ENCODE results near the gene CABP5. TPM values are rescaled to one million over a fixed set of nuclear protein-coding genes. Genes with fewer than 3 reads are reported as not detected.
A peak's percentile ranks its signal among the peaks of the same experiment; 100 is the strongest.
"Not testable (repeated sequence)": the region's sequence is repeated elsewhere in the genome, so short reads cannot be mapped to it uniquely, and the experiment has no call there.

CABP5 gene
- total RNA-seq, 1 experiment from 2014 or later = not detected

GRCh38 chr19:48081106-48081505 is 37.2 kb upstream of the CABP5 start:
- no peaks in the 10 kb centered on the region for H3K36me3 Mint-ChIP-seq
- H3K9me3 Mint-ChIP-seq = peaks cover 6% of the 10 kb centered on the region; the same call in 1 of the 2 replicates
- ATAC-seq (no peak), DNase-seq (ENCODE audit: low spot score) (no peak)
- H3K4me3 Mint-ChIP-seq = no peak overlapping the region
- TF ChIP-seq FOXP1 (CRISPR knock-in tag; IDR thresholded peaks at IDR 0.05; ENCODE audit: borderline replicate concordance) (no peak), PRRX2 (CRISPR knock-in tag; IDR thresholded peaks at IDR 0.05) (no peak), NFATC4 (CRISPR knock-in tag; IDR thresholded peaks at IDR 0.05) (no peak), STAT6 (CRISPR knock-in tag; conservative IDR thresholded peaks at IDR 0.05; ENCODE audit: low read depth) (no peak), PREB (CRISPR knock-in tag; IDR thresholded peaks at IDR 0.05; ENCODE audit: borderline replicate concordance) (no peak), ATF6 (CRISPR knock-in tag; IDR thresholded peaks at IDR 0.05) (no peak), TEAD1 (CRISPR knock-in tag; IDR thresholded peaks at IDR 0.05) (no peak), SOX15 (CRISPR knock-in tag; IDR thresholded peaks at IDR 0.05) (no peak), NR3C1 (CRISPR knock-in tag; conservative IDR thresholded peaks at IDR 0.05; ENCODE audit: low read depth) (no peak), E2F5 (CRISPR knock-in tag; IDR thresholded peaks at IDR 0.05) (no peak), E2F1 (CRISPR knock-in tag; IDR thresholded peaks at IDR 0.05) (no peak), KAT7 (CRISPR knock-in tag; IDR thresholded peaks at IDR 0.05; ENCODE audit: borderline replicate concordance) (no peak)
- CTCF ChIA-PET = no interaction called here
- H3K27me3 Mint-ChIP-seq (ENCODE audit: low read depth) = no peaks in the 10 kb centered on the region; the same call in 1 of the 2 replicates
- no peaks in the 10 kb centered on the region for H3K4me1 Mint-ChIP-seq
- POLR2A ChIA-PET = no interaction called here
- no peak overlapping the region for H3K27ac Mint-ChIP-seq

- ATAC-seq; H3K27ac Mint-ChIP-seq; H3K4me3 Mint-ChIP-seq; H3K36me3 Mint-ChIP-seq; DNase-seq (ENCODE audit: low spot score); POLR2A ChIA-PET; H3K27me3 Mint-ChIP-seq (ENCODE audit: low read depth); H3K4me1 Mint-ChIP-seq; H3K9me3 Mint-ChIP-seq: not testable (repeated sequence)
- CTCF ChIA-PET = interaction anchor here (0.6 to 1.4 kb wide), 12 partner anchors 9 to 294 kb away, joined by 3 to 16 read pairs (median 3); partner anchors contain the start of genes CABP5, PLA2G4C, SYNGR4 and TMEM143
These were observed 26.4 kb upstream of the CABP5 start for GRCh38 chr19:48070177-48070769.

- DNase-seq (ENCODE audit: low spot score) (peak; percentile 17), ATAC-seq (peak; percentile 74)
- peaks cover 5% of the 10 kb centered on the region; the same call in 1 of the 2 replicates for H3K36me3 Mint-ChIP-seq
- H3K27ac Mint-ChIP-seq = no peak overlapping the region
- peaks cover 10% of the 10 kb centered on the region for H3K4me1 Mint-ChIP-seq
- CTCF ChIA-PET = interaction anchor here (0.6 to 1.4 kb wide), 16 partner anchors 8 to 294 kb away, joined by 3 to 16 read pairs (median 3); partner anchors contain the start of genes CABP5, PLA2G4C, SYNGR4 and TMEM143
- H3K9me3 Mint-ChIP-seq = peaks cover 14% of the 10 kb centered on the region
- no peak overlapping the region for H3K4me3 Mint-ChIP-seq
- H3K27me3 Mint-ChIP-seq (ENCODE audit: low read depth) = peaks cover 4% of the 10 kb centered on the region; the same call in 1 of the 2 replicates
- POLR2A ChIA-PET = interaction anchor here (0.6 kb wide), 1 partner anchor 47 kb away, joined by 5 read pairs; no protein-coding TSS in a partner anchor
- TF ChIP-seq TCF7 (CRISPR knock-in tag; IDR thresholded peaks at IDR 0.05; ENCODE audit: low read depth) = no peak
- no peak for TF ChIP-seq NFE2L1 (CRISPR knock-in tag; IDR thresholded peaks at IDR 0.05)
- TF ChIP-seq ZNF396 (CRISPR knock-in tag; IDR thresholded peaks at IDR 0.05; ENCODE audit: borderline replicate concordance) = no peak
- no peak for TF ChIP-seq MLX (CRISPR knock-in tag; IDR thresholded peaks at IDR 0.05)
- TF ChIP-seq SP1 (CRISPR knock-in tag; conservative IDR thresholded peaks at IDR 0.05) = no peak
- TF ChIP-seq USF2 (CRISPR knock-in tag; IDR thresholded peaks at IDR 0.05) = no peak
- no peak for TF ChIP-seq GRHL2 (CRISPR knock-in tag; IDR thresholded peaks at IDR 0.05; ENCODE audit: insufficient replicate concordance, severe bottlenecking)
- no peak for TF ChIP-seq IRF1 (CRISPR knock-in tag; IDR thresholded peaks at IDR 0.05)
- no peak for TF ChIP-seq RELA (CRISPR knock-in tag; IDR thresholded peaks at IDR 0.05; ENCODE audit: borderline replicate concordance)
These were observed 25.6 kb upstream of the CABP5 start for GRCh38 chr19:48069435-48069834.

Measured in WTC11 (cell line).